HFFc6 (cell line): ENCODE data around the gene FYN. TPM values are rescaled to one million over a fixed set of nuclear protein-coding genes. Genes with fewer than 3 reads are reported as not detected.
"Not testable (repeated sequence)": the region's sequence is repeated elsewhere in the genome, so short reads cannot be mapped to it uniquely, and the experiment has no call there.

Experiments
- DNase-seq: peaks from one replicate; pipeline ENCODE4 v3.0.0-alpha.2; 2018
- H3K27ac Mint-ChIP-seq: 2 replicates; pipeline ENCODE4 v1.8.0; 2020; ENCODE audit warnings: mild to moderate bottlenecking, mixed read lengths
- H3K27me3 Mint-ChIP-seq: 2 replicates; pipeline ENCODE4 v1.8.0; 2021; ENCODE audit warnings: mild to moderate bottlenecking, moderate library complexity, mixed read lengths; ENCODE audit not compliant: insufficient read depth
- H3K36me3 Mint-ChIP-seq: 2 replicates; pipeline ENCODE4 v1.8.0; 2021; ENCODE audit warnings: low read depth, mixed read lengths
- H3K4me1 Mint-ChIP-seq: 2 replicates; pipeline ENCODE4 v1.8.0; 2020; ENCODE audit warnings: low read depth, mixed read lengths
- H3K4me3 Mint-ChIP-seq: 2 replicates; pipeline ENCODE4 v1.8.0; 2020; ENCODE audit warnings: mild to moderate bottlenecking, moderate library complexity, mixed read lengths
- H3K9me3 Mint-ChIP-seq: 2 replicates; pipeline ENCODE4 v1.8.0; 2020; ENCODE audit warnings: mild to moderate bottlenecking, mixed read lengths
- total RNA-seq, 6 experiments: library from RNA; stranded (reverse); fragmentation: NEBNext Ultra II Directional; extraction: Animal tissue kit (Norgen Biotek cat#: 25700); gene quantifications; 2 replicates in 1 of 6; 3 replicates in 5 of 6; pipeline ENCODE4 v1.2.3, GENCODE V29; 2021
- TF ChIP-seq, protein P1 (sequence below): fragments of 200-600 bp; sonication (generic); IDR thresholded peaks from 2 replicates; pipeline ENCODE4 v1.5.0; 2021; ENCODE audit warnings: antibody characterized with exemption, mild to moderate bottlenecking

FYN gene
- total RNA-seq, 6 experiments from 2014 or later = 41.5 to 59.9 (median 49.7) TPM

DNA sequence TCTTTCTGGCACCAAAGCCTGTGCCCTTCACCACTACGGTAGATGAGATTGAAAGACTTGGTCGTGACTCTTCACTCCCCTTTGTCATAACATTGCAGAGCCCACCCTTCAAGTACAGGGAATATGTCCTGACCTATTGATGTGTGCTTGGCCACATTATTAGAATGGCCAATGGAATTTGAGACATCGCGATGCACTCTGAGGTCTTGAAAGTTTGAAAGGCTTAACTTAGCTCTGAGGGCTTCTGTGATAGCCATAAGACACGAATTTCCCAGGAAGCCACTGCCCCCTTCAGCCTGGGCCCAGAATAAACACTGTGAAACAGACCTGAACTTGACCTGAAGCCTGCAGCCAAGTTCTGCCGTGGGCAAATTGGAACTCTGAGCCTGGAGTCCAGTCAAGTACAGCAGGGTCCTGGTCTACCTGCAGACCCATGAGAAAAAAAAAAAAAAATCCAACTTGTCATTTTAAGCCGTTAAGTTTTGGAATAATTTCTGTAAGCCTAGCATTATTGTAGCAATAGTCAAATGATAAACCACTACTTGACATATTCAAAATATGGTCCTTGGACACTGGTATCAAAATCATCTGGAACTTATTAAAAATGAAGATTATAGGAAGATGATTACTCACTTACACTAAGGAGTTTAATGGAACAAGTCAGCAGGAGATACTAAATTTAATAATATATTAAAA is 230.6 kb downstream of the FYN start:
- Mint-ChIP-seq H3K9me3 (no peaks in the 10 kb centered on the region), H3K27ac (no peak overlapping the region; the same call in 1 of the 2 replicates), H3K36me3 (no peaks in the 10 kb centered on the region), H3K4me3 (no peak overlapping the region), H3K4me1 (peaks cover 6% of the 10 kb centered on the region), H3K27me3 (no peaks in the 10 kb centered on the region; the same call in 1 of the 2 replicates)
- TF ChIP-seq, protein P1, sequence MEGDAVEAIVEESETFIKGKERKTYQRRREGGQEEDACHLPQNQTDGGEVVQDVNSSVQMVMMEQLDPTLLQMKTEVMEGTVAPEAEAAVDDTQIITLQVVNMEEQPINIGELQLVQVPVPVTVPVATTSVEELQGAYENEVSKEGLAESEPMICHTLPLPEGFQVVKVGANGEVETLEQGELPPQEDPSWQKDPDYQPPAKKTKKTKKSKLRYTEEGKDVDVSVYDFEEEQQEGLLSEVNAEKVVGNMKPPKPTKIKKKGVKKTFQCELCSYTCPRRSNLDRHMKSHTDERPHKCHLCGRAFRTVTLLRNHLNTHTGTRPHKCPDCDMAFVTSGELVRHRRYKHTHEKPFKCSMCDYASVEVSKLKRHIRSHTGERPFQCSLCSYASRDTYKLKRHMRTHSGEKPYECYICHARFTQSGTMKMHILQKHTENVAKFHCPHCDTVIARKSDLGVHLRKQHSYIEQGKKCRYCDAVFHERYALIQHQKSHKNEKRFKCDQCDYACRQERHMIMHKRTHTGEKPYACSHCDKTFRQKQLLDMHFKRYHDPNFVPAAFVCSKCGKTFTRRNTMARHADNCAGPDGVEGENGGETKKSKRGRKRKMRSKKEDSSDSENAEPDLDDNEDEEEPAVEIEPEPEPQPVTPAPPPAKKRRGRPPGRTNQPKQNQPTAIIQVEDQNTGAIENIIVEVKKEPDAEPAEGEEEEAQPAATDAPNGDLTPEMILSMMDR = peak; percentile 75
- peak; percentile 47 for DNase-seq

DNA sequence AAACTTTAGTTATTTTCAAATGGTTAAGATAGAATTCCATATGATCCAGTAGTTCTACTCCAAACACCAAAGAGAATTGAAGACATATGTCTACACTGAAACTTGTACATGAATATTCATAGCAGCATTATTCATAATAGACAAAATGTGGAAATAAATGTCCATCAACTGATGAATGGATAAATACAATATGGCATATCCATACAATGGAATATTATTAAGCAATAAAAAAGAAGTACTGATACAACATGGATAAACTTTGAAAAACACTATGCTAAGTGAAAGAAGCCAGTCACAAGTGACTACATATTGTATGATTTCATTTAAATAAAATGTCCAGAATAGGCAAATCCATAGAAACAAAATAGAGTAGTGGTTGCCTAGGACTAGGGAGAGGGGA is 234.0 kb downstream of the FYN start:
- no peak overlapping the region for H3K27ac Mint-ChIP-seq
- H3K36me3 Mint-ChIP-seq = no peaks in the 10 kb centered on the region
- no peaks in the 10 kb centered on the region for H3K9me3 Mint-ChIP-seq
- DNase-seq = no peak
- H3K4me1 Mint-ChIP-seq = peaks cover 6% of the 10 kb centered on the region
- peaks cover 3% of the 10 kb centered on the region; the same call in 1 of the 2 replicates for H3K27me3 Mint-ChIP-seq
- TF ChIP-seq, protein P1 = no peak
- H3K4me3 Mint-ChIP-seq = no peak overlapping the region

DNA sequence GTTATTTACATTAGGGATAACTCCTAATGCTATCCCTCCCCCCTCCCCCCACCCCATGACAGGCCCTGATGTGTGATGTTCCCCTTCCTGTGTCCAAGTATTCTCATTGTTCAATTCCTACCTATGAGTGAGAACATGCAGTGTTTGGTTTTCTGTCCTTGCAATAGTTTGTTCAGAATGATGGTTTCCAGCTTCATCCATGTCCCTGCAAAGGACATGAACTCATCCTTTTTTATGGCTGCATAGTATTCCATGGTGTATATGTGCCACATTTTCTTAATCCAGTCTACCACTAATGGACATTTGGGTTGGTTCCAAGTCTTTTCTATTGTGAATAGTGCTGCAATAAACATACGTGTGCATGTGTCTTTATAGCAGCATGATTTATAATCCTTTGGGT is 238.3 kb downstream of the FYN start:
- H3K36me3 Mint-ChIP-seq, DNase-seq, H3K27ac Mint-ChIP-seq, H3K9me3 Mint-ChIP-seq, H3K4me3 Mint-ChIP-seq, H3K4me1 Mint-ChIP-seq: not testable (repeated sequence)
- peaks cover 12% of the 10 kb centered on the region; the same call in 1 of the 2 replicates for H3K27me3 Mint-ChIP-seq

DNA sequence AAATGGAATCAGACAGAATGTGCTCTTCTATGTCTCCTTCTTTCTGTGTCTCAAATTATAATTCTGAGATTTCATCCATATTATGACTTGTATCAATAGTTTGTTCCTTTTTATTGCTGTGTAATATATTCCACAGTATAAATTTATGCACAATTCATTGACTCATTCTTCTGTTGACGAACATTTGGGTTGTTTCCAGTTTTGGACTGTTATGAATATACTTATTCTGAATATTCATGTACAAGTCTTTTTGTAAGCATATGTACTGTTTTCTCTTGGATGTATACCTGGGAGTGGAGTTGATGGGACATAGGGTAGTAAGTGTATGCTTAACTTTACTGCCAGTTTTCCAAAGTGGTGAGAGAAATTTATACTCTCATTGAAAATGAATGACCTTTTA is 239.4 kb downstream of the FYN start:
- Mint-ChIP-seq H3K27me3 (peaks cover 12% of the 10 kb centered on the region; the same call in 1 of the 2 replicates), H3K4me3 (no peak overlapping the region), H3K9me3 (peaks cover 4% of the 10 kb centered on the region; the same call in 1 of the 2 replicates), H3K36me3 (0 out of 2 replicates have a peak, but pooled peaks cover 5% of the 10 kb centered on the region), H3K4me1 (peaks cover 2% of the 10 kb centered on the region), H3K27ac (no peak overlapping the region)
- TF ChIP-seq, protein P1 = no peak
- no peak for DNase-seq

DNA sequence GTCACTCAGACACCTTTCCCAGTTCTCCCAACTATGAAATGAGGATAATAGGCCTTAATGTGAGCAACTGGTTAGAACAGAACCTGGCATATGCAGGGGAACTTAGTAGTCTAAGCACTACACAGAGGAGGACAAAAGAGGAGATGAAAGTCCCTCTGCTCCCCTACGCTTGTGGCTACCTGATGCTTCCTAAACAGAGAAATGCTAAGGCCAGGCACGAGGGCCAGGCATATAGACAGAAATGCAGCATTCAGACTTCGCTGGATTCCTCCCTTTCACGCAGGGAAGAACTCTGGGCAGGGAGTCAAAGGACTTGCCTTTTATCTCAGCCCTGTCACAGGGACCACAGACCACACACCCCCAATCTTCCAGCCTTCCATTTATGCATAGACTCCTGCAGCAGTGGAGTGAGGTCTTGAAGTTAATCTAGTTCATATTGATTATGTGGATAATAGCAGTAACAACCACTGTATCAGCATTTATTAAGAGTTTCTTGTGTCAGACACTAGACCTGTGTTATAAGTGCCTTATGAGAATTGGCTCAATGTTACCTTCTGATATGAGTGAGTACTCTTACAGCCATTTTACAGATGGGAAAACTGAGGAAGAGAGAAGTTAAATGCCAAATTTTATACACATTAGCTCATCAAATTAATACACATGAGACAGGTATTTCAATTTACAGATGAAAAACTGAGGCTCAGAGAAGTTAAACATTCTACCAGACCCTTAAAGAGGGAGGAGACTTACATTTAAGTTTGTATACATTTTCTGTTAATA is 240.6 kb downstream of the FYN start:
- Mint-ChIP-seq H3K27ac (no peak overlapping the region), H3K27me3 (peaks cover 12% of the 10 kb centered on the region; the same call in 1 of the 2 replicates), H3K36me3 (0 out of 2 replicates have a peak, but pooled peaks cover 5% of the 10 kb centered on the region), H3K9me3 (peaks cover 4% of the 10 kb centered on the region; the same call in 1 of the 2 replicates), H3K4me3 (no peak overlapping the region), H3K4me1 (peaks cover 14% of the 10 kb centered on the region)
- TF ChIP-seq, protein P1 = no peak
- DNase-seq = no peak
